Measurements from ENCODE around the gene KCNMA1.

The KCNMA1 gene

GRCh38 chr10:76946270-76946669 is 691.3 kb downstream of the KCNMA1 start:
- no peak for DNase-seq

- no peak for DNase-seq
Measured at GRCh38 chr10:76945166-76945565, 692.4 kb downstream of the KCNMA1 start.

- DNase-seq = no peak
Measured at GRCh38 chr10:76944640-76945039, 693.0 kb downstream of the KCNMA1 start.

GRCh38 chr10:76942628-76943416 is 694.8 kb downstream of the KCNMA1 start:
- DNase-seq = no peak

- DNase-seq = no peak
Measured at GRCh38 chr10:76939933-76940468, 697.6 kb downstream of the KCNMA1 start.

GRCh38 chr10:76937181-76937600 is 700.4 kb downstream of the KCNMA1 start:
- DNase-seq = no peak

GRCh38 chr10:76935941-76936613 is 701.5 kb downstream of the KCNMA1 start:
- no peak for DNase-seq

- no peak for DNase-seq
Measured at GRCh38 chr10:76928565-76928964, 709.0 kb downstream of the KCNMA1 start.

- DNase-seq = no peak
Measured at GRCh38 chr10:76925636-76926405, 711.8 kb downstream of the KCNMA1 start.

- DNase-seq = no peak
Measured at GRCh38 chr10:76922666-76923065, 714.9 kb downstream of the KCNMA1 start.

- no peak for DNase-seq
Measured at GRCh38 chr10:76921383-76922010, 716.1 kb downstream of the KCNMA1 start.

- DNase-seq = no peak
Measured at GRCh38 chr10:76920581-76920980, 717.0 kb downstream of the KCNMA1 start.

GRCh38 chr10:76918106-76918505 is 719.5 kb downstream of the KCNMA1 start:
- DNase-seq = no peak

GRCh38 chr10:76917071-76917470 is 720.5 kb downstream of the KCNMA1 start:
- no peak for DNase-seq

- DNase-seq = no peak
Measured at GRCh38 chr10:76916536-76916935, 721.1 kb downstream of the KCNMA1 start.

GRCh38 chr10:76915316-76915715 is 722.3 kb downstream of the KCNMA1 start:
- no peak for DNase-seq

- DNase-seq = no peak
Measured at GRCh38 chr10:76911184-76911583, 726.4 kb downstream of the KCNMA1 start.

GRCh38 chr10:76910184-76910962 is 727.2 kb downstream of the KCNMA1 start:
- no peak for DNase-seq

- no peak for DNase-seq
Measured at GRCh38 chr10:76906256-76906655, 731.4 kb downstream of the KCNMA1 start.

- DNase-seq = no peak
Measured at GRCh38 chr10:76905251-76905650, 732.4 kb downstream of the KCNMA1 start.

GRCh38 chr10:76903387-76903945 is 734.1 kb downstream of the KCNMA1 start:
- DNase-seq = no peak

- DNase-seq = no peak
Measured at GRCh38 chr10:76902949-76903348, 734.7 kb downstream of the KCNMA1 start.
